OCI-LY1 (cell line): ENCODE measurements around the gene SH2B3.

Experiments
- EZH2 ChIP-seq: fragments of 200-600 bp; sonication (generic), shearing (Covaris generic); IDR thresholded peaks from 2 replicates; pipeline ENCODE4 v1.8.0; 2017; ENCODE audit warnings: borderline replicate concordance, mixed run types, mild to moderate bottlenecking, antibody characterized with exemption, low read length, moderate library complexity, mixed read lengths
- TF ChIP-seq, protein P1 (sequence below): fragments of 200-600 bp; sonication (generic), shearing (Covaris generic); IDR thresholded peaks from 2 replicates; pipeline ENCODE4 v1.5.1; 2017; ENCODE audit warnings: mild to moderate bottlenecking, antibody characterized with exemption, low read length, moderate library complexity, mixed read lengths

DNA sequence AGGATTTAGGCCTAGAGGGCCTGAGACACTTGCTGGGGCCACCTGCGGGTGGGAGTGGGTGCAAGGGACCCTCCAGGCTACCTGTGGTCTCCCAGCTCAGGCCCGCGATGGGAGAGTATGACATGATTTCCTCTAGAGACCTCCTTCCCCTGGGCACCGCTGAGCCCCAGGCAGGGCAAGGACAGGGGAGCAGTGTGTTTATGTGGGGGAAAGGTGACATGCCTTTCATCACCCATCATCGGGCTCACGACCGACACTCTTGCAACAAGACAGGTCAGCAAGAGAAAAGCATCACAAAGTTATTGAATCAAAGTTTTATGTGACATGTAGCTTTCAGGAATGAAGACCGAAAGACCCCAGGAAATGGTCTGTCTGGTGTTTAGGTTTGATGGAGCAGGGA is 19.9 kb downstream of the SH2B3 start:
- TF ChIP-seq, protein P1, sequence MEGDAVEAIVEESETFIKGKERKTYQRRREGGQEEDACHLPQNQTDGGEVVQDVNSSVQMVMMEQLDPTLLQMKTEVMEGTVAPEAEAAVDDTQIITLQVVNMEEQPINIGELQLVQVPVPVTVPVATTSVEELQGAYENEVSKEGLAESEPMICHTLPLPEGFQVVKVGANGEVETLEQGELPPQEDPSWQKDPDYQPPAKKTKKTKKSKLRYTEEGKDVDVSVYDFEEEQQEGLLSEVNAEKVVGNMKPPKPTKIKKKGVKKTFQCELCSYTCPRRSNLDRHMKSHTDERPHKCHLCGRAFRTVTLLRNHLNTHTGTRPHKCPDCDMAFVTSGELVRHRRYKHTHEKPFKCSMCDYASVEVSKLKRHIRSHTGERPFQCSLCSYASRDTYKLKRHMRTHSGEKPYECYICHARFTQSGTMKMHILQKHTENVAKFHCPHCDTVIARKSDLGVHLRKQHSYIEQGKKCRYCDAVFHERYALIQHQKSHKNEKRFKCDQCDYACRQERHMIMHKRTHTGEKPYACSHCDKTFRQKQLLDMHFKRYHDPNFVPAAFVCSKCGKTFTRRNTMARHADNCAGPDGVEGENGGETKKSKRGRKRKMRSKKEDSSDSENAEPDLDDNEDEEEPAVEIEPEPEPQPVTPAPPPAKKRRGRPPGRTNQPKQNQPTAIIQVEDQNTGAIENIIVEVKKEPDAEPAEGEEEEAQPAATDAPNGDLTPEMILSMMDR: no peak
- no peak for TF ChIP-seq EZH2
